A549 (cell line): Measurements from ENCODE around the gene PIK3R1.

ENCODE experiments used
- CEBPB ChIP-seq, 2 experiments: fragments of >200 bp in 1 of 2; sonication (Bioruptor Twin) in 1 of 2; formaldehyde crosslinking in 1 of 2; IDR thresholded peaks; 2 replicates each; pipeline ENCODE4 v1.6.1; 2012 to 2016
- CHD2 ChIP-seq: fragments of 150-350 bp; IDR thresholded peaks from 2 replicates; pipeline ENCODE4 v1.6.1; 2014; ENCODE audit warnings: low read length; ENCODE audit not compliant: partially characterized antibody
- MAZ ChIP-seq: fragments of 150-350 bp; IDR thresholded peaks from 2 replicates; pipeline ENCODE4 v1.6.1; 2014; ENCODE audit warnings: antibody characterized with exemption, low read depth, low read length, borderline replicate concordance
- NFE2L2 ChIP-seq: fragments of 150-350 bp; conservative IDR thresholded peaks from 2 replicates; pipeline ENCODE4 v1.6.1; 2014; ENCODE audit warnings: low read length
- POLR2A ChIP-seq: IDR thresholded peaks from 2 replicates; pipeline ENCODE4 v1.6.1; 2012; ENCODE audit warnings: mild to moderate bottlenecking, low read length
- TF ChIP-seq, protein P1 (sequence below): fragments of 450-650 bp; IDR thresholded peaks from 2 replicates; pipeline ENCODE4 v1.6.1; 2014; ENCODE audit warnings: antibody characterized with exemption

- TF ChIP-seq CHD2, result no peak
- no peak for TF ChIP-seq POLR2A
- no peak for TF ChIP-seq NFE2L2
- TF ChIP-seq CEBPB (IDR thresholded peaks at IDR 0.05), result no peak
- no peak for TF ChIP-seq MAZ
- TF ChIP-seq, protein P1, sequence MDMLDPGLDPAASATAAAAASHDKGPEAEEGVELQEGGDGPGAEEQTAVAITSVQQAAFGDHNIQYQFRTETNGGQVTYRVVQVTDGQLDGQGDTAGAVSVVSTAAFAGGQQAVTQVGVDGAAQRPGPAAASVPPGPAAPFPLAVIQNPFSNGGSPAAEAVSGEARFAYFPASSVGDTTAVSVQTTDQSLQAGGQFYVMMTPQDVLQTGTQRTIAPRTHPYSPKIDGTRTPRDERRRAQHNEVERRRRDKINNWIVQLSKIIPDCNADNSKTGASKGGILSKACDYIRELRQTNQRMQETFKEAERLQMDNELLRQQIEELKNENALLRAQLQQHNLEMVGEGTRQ, result no peak
These were observed 54.3 kb downstream of the PIK3R1 start for GRCh38 chr5:68269820-68270219.
